IMR-90 (cell line): ENCODE data around the gene PITPNC1.

Source experiments
- MXI1 ChIP-seq: IDR thresholded peaks from 2 replicates; pipeline ENCODE4 v1.6.1; 2012; ENCODE audit warnings: low read depth, mild to moderate bottlenecking, low read length, moderate library complexity, borderline replicate concordance
- TF ChIP-seq, protein P1 (sequence below): conservative IDR thresholded peaks from 2 replicates; pipeline ENCODE4 v1.5.1; 2012; ENCODE audit warnings: mild to moderate bottlenecking, low read depth, low read length, improper control_type of control experiment

DNA sequence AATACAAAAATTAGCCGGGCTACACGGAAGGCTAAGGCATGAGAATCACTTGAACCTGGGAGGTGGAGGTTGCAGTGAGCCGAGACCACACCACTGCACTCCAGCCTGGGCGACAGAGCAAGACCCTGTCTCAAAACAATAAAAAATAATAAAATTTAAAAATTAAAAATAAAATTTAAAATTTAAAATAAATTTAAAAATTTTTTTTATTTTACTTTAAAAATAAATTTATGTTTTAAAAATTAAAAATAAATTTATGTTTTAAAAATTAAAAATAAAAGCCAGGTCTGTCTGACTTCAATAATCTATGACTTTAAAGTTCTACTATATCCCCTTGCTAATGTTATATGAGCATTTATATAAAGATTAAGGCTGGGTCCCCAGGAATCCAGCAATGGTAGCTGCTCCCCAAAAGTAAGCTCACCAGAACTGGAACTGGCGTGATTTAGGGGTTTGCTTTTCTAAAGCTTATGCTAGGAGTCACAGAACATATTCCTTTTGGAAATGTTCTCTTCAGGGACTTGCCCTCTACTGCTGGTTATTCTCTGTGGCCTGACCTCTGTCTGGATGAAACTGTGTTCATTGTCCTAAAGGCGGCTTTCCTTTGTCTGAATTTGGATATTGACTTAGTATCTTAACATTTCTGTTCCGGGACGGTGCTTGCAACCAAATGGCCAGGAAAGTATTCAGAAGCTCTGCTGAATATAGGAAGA is 200.5 kb downstream of the PITPNC1 start:
- TF ChIP-seq, protein P1, sequence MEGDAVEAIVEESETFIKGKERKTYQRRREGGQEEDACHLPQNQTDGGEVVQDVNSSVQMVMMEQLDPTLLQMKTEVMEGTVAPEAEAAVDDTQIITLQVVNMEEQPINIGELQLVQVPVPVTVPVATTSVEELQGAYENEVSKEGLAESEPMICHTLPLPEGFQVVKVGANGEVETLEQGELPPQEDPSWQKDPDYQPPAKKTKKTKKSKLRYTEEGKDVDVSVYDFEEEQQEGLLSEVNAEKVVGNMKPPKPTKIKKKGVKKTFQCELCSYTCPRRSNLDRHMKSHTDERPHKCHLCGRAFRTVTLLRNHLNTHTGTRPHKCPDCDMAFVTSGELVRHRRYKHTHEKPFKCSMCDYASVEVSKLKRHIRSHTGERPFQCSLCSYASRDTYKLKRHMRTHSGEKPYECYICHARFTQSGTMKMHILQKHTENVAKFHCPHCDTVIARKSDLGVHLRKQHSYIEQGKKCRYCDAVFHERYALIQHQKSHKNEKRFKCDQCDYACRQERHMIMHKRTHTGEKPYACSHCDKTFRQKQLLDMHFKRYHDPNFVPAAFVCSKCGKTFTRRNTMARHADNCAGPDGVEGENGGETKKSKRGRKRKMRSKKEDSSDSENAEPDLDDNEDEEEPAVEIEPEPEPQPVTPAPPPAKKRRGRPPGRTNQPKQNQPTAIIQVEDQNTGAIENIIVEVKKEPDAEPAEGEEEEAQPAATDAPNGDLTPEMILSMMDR: no peak
- no peak for TF ChIP-seq MXI1
